ENCODE results near the gene NSUN2. TPM values are rescaled to one million over a fixed set of nuclear protein-coding genes. Genes with fewer than 3 reads are reported as not detected.
"Not testable (repeated sequence)": the region's sequence is repeated elsewhere in the genome, so short reads cannot be mapped to it uniquely, and the experiment has no call there.

The NSUN2 gene
- total RNA-seq, 1 donor from 2014 or later, result 93.3 TPM

DNA sequence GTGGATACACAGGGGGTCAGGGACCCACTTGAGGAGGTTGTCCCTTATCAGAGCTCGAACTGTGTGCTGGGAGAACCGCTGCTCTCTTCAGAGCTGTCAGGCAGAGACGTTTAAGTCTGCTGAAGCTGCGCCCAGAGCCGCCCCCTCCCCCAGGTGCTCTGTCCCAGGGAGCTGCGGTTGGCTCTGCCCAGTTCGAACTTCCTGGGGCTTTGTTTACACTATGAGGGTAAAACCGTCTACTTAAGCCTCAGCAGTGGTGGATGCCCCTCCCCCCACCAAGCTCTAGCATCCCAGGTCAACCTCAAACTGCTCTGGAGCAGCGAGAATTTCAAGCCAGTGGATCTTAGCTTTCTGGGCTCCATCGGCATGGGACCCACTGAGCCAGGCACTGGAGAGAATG, 16.3 kb upstream of the NSUN2 start:
- H3K36me3 Mint-ChIP-seq (ENCODE audit: low read depth), result peaks cover 21% of the 10 kb centered on the region
- H3K4me1 Mint-ChIP-seq, result peaks cover 16% of the 10 kb centered on the region
- CTCF ChIA-PET, result no interaction called here
- DNase-seq, result no peak
- ATAC-seq (ENCODE audit: low read depth), result no peak
- POLR2A ChIA-PET, result no interaction called here
- H3K27ac Mint-ChIP-seq, result no peak overlapping the region
- no peak overlapping the region for H3K4me3 Mint-ChIP-seq
- H3K27me3 Mint-ChIP-seq, result no peaks in the 10 kb centered on the region
- intact Hi-C loops (cut with micrococcal nuclease), result no loop called here
- no peak for TF ChIP-seq CTCF (IDR thresholded peaks at IDR 0.05)
- H3K9me3 Mint-ChIP-seq, result peaks cover 2% of the 10 kb centered on the region

DNA sequence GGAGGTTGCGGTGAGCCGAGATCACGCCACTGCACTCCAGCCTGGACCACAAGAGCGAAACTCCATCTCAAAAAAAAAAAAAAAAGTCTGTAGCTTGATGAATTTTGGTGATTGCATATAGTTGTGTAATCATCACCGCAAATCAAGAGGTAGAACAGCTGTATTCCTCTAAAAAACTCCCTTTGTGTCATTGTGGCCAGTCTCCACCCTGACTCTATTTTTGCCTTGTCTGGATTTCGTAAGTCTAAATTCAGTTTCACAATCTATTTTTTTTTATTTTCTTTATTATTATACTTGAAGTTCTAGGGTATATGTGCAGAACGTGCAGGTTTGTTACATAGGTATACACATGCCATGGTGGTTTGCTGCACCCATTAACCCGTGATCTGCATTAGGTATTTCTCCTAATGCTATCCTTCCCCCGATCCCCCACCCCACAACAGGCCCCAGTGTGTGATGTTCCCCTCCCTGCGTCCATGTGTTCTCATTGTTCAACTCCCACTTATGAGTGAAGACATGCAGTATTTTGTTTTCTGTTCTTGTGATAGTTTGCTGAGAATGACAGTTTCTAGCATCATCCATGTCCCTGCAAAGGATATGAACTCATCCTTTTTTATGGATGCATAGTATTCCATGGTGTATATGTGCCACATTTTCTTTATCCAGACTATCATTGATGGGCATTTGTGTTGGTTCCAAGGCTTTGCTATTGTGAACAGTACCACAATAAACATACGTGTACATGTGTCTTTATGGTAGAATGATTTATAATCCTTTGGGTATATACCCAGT, 12.9 kb upstream of the NSUN2 start:
- H3K27me3 Mint-ChIP-seq; H3K4me3 Mint-ChIP-seq; H3K9me3 Mint-ChIP-seq; DNase-seq; H3K4me1 Mint-ChIP-seq; POLR2A ChIA-PET; CTCF ChIA-PET; H3K27ac Mint-ChIP-seq; ATAC-seq (ENCODE audit: low read depth); intact Hi-C loops (cut with micrococcal nuclease): not testable (repeated sequence)
- H3K36me3 Mint-ChIP-seq (ENCODE audit: low read depth), result peaks cover 16% of the 10 kb centered on the region

DNA sequence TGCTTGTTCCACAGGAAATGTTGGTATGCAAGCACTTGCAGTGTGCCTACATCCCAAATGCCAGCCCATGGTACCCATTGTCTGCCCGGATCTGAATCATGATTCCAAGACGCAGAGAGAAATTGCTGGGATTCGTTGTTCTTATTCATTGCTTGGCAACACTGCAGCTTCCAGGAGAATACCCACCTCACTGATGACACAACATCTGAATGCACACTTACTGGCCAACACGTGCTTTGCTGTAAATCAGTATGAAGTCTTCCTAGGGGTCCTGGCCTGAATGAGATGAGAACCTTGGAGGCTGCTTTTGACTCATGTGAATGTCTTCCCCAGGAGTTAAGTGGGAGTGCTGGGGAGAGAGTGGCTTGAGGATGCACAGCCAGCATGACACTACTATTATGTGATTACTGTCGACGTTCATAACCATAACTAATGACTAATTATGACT, 12.0 kb upstream of the NSUN2 start:
- no peaks in the 10 kb centered on the region for H3K27me3 Mint-ChIP-seq
- no peak for ATAC-seq (ENCODE audit: low read depth)
- intact Hi-C loops (cut with micrococcal nuclease), result no loop called here
- POLR2A ChIA-PET, result no interaction called here
- H3K4me1 Mint-ChIP-seq, result no peaks in the 10 kb centered on the region
- peaks cover 2% of the 10 kb centered on the region for H3K9me3 Mint-ChIP-seq
- TF ChIP-seq CTCF (IDR thresholded peaks at IDR 0.05), result no peak
- H3K4me3 Mint-ChIP-seq, result no peak overlapping the region
- H3K36me3 Mint-ChIP-seq (ENCODE audit: low read depth), result peaks cover 16% of the 10 kb centered on the region
- DNase-seq, result no peak
- CTCF ChIA-PET, result no interaction called here
- H3K27ac Mint-ChIP-seq, result no peak overlapping the region

DNA sequence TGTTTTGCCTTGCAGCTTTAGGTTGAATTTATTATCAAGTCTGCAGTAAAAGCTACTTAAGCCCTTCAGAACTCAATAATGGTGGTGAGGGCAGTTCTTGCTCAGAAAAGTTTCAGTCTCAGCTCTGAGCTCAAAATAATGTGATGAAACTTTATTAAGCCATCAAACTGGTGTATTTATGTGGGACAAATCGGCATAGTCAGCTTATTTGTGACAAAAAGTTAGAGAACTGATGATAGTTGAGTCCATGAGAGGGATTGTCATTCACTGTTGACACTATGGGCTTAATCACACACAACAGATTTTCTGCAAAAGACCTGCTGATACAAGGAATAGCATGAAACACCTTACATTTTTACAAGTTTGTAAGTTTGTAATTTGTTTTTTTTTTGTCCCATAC, 9.8 kb upstream of the NSUN2 start:
- DNase-seq (no peak), ATAC-seq (ENCODE audit: low read depth) (no peak)
- ChIA-PET CTCF (no interaction called here), POLR2A (no interaction called here)
- intact Hi-C loops (cut with micrococcal nuclease), result no loop called here
- Mint-ChIP-seq H3K4me3 (no peak overlapping the region), H3K36me3 (ENCODE audit: low read depth) (peaks cover 14% of the 10 kb centered on the region), H3K4me1 (no peaks in the 10 kb centered on the region), H3K9me3 (peaks cover 2% of the 10 kb centered on the region), H3K27ac (no peak overlapping the region), H3K27me3 (no peaks in the 10 kb centered on the region)
- TF ChIP-seq CTCF (IDR thresholded peaks at IDR 0.05), result no peak

DNA sequence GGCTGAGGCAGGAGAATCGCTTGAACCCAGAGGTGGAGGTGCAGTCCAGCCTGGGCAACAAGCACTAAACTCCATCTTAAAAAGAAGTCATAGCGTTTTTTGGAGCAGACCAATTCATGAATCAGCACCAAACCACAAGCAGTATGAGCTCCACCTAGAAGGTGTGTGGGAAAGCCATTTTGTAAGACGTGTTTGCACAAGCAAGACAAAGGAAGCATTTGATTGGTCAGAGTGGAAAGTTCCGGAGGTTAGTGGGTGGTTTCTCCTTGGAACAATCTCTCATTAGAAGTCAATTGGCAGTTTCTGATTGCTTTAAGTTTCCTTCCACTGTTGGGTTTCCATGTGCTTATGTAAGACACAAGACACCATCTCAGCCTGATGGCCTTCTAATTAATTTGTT, 5.4 kb upstream of the NSUN2 start:
- DNase-seq (no peak), ATAC-seq (ENCODE audit: low read depth) (no peak)
- peaks cover 8% of the 10 kb centered on the region for H3K4me1 Mint-ChIP-seq
- no peak for TF ChIP-seq CTCF (IDR thresholded peaks at IDR 0.05)
- no peak overlapping the region for H3K4me3 Mint-ChIP-seq
- peaks cover 4% of the 10 kb centered on the region for H3K36me3 Mint-ChIP-seq (ENCODE audit: low read depth)
- intact Hi-C loops (cut with micrococcal nuclease), result no loop called here
- ChIA-PET CTCF (no interaction called here), POLR2A (no interaction called here)
- H3K27ac Mint-ChIP-seq, result no peak overlapping the region
- H3K9me3 Mint-ChIP-seq, result no peaks in the 10 kb centered on the region
- no peaks in the 10 kb centered on the region for H3K27me3 Mint-ChIP-seq

DNA sequence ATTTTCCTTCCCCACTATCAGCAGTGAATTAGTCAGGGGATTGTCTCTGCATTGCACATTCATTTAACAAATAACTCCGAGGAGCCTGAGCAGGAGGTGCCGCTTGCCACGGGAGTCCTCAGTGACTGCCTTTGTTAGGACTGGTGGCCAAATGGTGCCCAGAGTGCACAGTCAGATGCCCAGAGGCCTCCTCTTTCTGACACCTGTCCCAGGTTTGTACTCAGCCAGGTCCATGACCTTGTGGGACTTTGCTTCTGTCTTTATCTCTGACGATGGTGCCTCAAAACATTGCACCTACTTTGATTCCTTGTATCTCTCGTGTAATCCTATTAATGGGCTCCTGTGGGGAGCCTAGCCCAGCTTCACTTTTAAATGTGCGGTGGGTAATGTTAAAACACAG, 4.7 kb upstream of the NSUN2 start:
- no peak for TF ChIP-seq CTCF (IDR thresholded peaks at IDR 0.05)
- peaks cover 7% of the 10 kb centered on the region for H3K36me3 Mint-ChIP-seq (ENCODE audit: low read depth)
- peaks cover 11% of the 10 kb centered on the region for H3K4me1 Mint-ChIP-seq
- POLR2A ChIA-PET, result no interaction called here
- H3K27ac Mint-ChIP-seq, result no peak overlapping the region
- CTCF ChIA-PET, result no interaction called here
- no peaks in the 10 kb centered on the region for H3K9me3 Mint-ChIP-seq
- intact Hi-C loops (cut with micrococcal nuclease), result no loop called here
- H3K27me3 Mint-ChIP-seq, result no peaks in the 10 kb centered on the region
- ATAC-seq (ENCODE audit: low read depth) (no peak), DNase-seq (no peak)
- no peak overlapping the region for H3K4me3 Mint-ChIP-seq
